Neural crest cell (in vitro differentiated cells): ENCODE results near the gene ACKR2. TPM values are rescaled to one million over a fixed set of nuclear protein-coding genes. Genes with fewer than 3 reads are reported as not detected.

Experiments
- DNase-seq: peaks from one replicate; pipeline ENCODE4 v3.0.0; 2021; ENCODE audit warnings: low read depth, mixed read lengths, low spot score
- H3K27ac Mint-ChIP-seq: one replicate; pipeline ENCODE4 v1.8.0; 2021; ENCODE audit warnings: mild to moderate bottlenecking, mixed read lengths; ENCODE audit not compliant: unreplicated experiment
- H3K27me3 Mint-ChIP-seq: 2 replicates; pipeline ENCODE4 v1.8.0; 2021; ENCODE audit warnings: low read depth, mild to moderate bottlenecking, mixed read lengths
- H3K36me3 Mint-ChIP-seq: 2 replicates; pipeline ENCODE4 v1.8.0; 2021; ENCODE audit warnings: low read depth, mild to moderate bottlenecking, mixed read lengths
- H3K4me1 Mint-ChIP-seq: 2 replicates; pipeline ENCODE4 v1.8.0; 2021; ENCODE audit warnings: mixed read lengths
- H3K4me3 Mint-ChIP-seq: one replicate; pipeline ENCODE4 v1.8.0; 2021; ENCODE audit warnings: mild to moderate bottlenecking, mixed read lengths
- H3K9me3 Mint-ChIP-seq: 2 replicates; pipeline ENCODE4 v1.8.0; 2021; ENCODE audit warnings: mixed read lengths
- CTCF ChIP-seq: fragments of 200-600 bp; sonication (generic); conservative IDR thresholded peaks from 2 replicates; pipeline ENCODE4 v1.5.0; 2021; ENCODE audit warnings: antibody characterized with exemption, mild to moderate bottlenecking
- total RNA-seq: library from RNA; stranded (reverse); gene quantifications from 2 replicates; pipeline ENCODE4 v1.2.1, GENCODE V29; 2021

The ACKR2 gene
- total RNA-seq, 1 donor from 2014 or later, result 0.56 TPM

GRCh38 chr3:42801784-42802183, 7.5 kb upstream of the ACKR2 start:
- Mint-ChIP-seq H3K27ac (no peak overlapping the region), H3K27me3 (peaks cover 15% of the 10 kb centered on the region), H3K9me3 (no peaks in the 10 kb centered on the region), H3K36me3 (peaks cover 5% of the 10 kb centered on the region), H3K4me1 (peaks cover 50% of the 10 kb centered on the region), H3K4me3 (no peak overlapping the region)
- TF ChIP-seq CTCF, result no peak
- no peak for DNase-seq

- Mint-ChIP-seq H3K9me3 (no peaks in the 10 kb centered on the region), H3K4me1 (peaks cover 50% of the 10 kb centered on the region), H3K36me3 (peaks cover 5% of the 10 kb centered on the region), H3K27me3 (peaks cover 15% of the 10 kb centered on the region), H3K27ac (peak overlapping the region; percentile 99), H3K4me3 (peak overlapping the region; percentile 99)
- TF ChIP-seq CTCF, result no peak
- no peak for DNase-seq
Observed at GRCh38 chr3:42802876-42803413, 6.3 kb upstream of the ACKR2 start.

- Mint-ChIP-seq H3K4me1 (peaks cover 50% of the 10 kb centered on the region), H3K36me3 (peaks cover 5% of the 10 kb centered on the region), H3K4me3 (peak overlapping the region; percentile 99), H3K9me3 (no peaks in the 10 kb centered on the region), H3K27ac (peak overlapping the region; percentile 99), H3K27me3 (peaks cover 15% of the 10 kb centered on the region)
- no peak for TF ChIP-seq CTCF
- DNase-seq, result peak; percentile 16
Observed at GRCh38 chr3:42803414-42804105, 5.7 kb upstream of the ACKR2 start.

- Mint-ChIP-seq H3K4me3 (peak within 1 kb of the TSS; percentile 99), H3K27me3 (peaks cover 19% of the 10 kb centered on the region), H3K4me1 (peaks cover 50% of the 10 kb centered on the region), H3K27ac (peak within 1 kb of the TSS; percentile 99), H3K36me3 (peaks cover 5% of the 10 kb centered on the region), H3K9me3 (no peaks in the 10 kb centered on the region)
- DNase-seq, result peak; percentile 83
- no peak for TF ChIP-seq CTCF
Observed at GRCh38 chr3:42804106-42804830, 5.0 kb upstream of the ACKR2 start, which contains the start of gene HIGD1A. TSS of gene HIGD1A (minus strand) at chr3:42804490. CDS start at chr3:42794253, 10,237 bp downstream.

- DNase-seq, result no peak
- H3K27ac Mint-ChIP-seq, result no peak overlapping the region
- H3K27me3 Mint-ChIP-seq, result peaks cover 20% of the 10 kb centered on the region
- H3K4me1 Mint-ChIP-seq, result peaks cover 48% of the 10 kb centered on the region
- peaks cover 2% of the 10 kb centered on the region for H3K36me3 Mint-ChIP-seq
- TF ChIP-seq CTCF, result no peak
- H3K4me3 Mint-ChIP-seq, result peak overlapping the region; percentile 99
- no peaks in the 10 kb centered on the region for H3K9me3 Mint-ChIP-seq
Observed at GRCh38 chr3:42804831-42805132, 4.5 kb upstream of the ACKR2 start.
